Cardiac muscle cell (in vitro differentiated cells and primary cell): ENCODE data around the gene AXIN2. TPM values are rescaled to one million over a fixed set of nuclear protein-coding genes. Genes with fewer than 3 reads are reported as not detected.

ENCODE experiments used
- DNase-seq, 2 donors: peaks; one replicate each; pipeline versions ENCODE4 v3.0.0 to v3.0.0-alpha.2; 2010 to 2017; ENCODE audit warnings: low read depth in 1 of 2, low spot score in 1 of 2
- H3K27ac ChIP-seq: fragments of 200-600 bp; sonication (generic); 2 replicates; pipeline ENCODE4 v1.5.1; 2016
- H3K27me3 ChIP-seq: fragments of 200-600 bp; sonication (generic); 2 replicates; pipeline ENCODE4 v1.6.0; 2016; ENCODE audit warnings: control low read depth
- H3K36me3 ChIP-seq: fragments of 200-600 bp; sonication (generic); 2 replicates; pipeline ENCODE4 v1.5.1; 2016; ENCODE audit warnings: control low read depth
- H3K4me1 ChIP-seq: fragments of 200-600 bp; sonication (generic); 2 replicates; pipeline ENCODE4 v1.8.1; 2017; ENCODE audit warnings: low read depth, mild to moderate bottlenecking, mixed run types
- H3K4me3 ChIP-seq: fragments of 200-600 bp; sonication (generic); 2 replicates; pipeline ENCODE4 v1.5.1; 2016; ENCODE audit warnings: mild to moderate bottlenecking
- H3K9me3 ChIP-seq: fragments of 200-600 bp; sonication (generic); 2 replicates; pipeline ENCODE4 v1.5.1; 2017; ENCODE audit warnings: low read depth, mild to moderate bottlenecking, control low read depth
- CTCF ChIP-seq: IDR thresholded peaks from 2 replicates; pipeline ENCODE4 v1.5.1; 2012; ENCODE audit warnings: low read depth, mild to moderate bottlenecking, low read length
- polyA plus RNA-seq: library from polyadenylated mRNA; unstranded; fragments of >200 nt; fragmentation: Nextera tagmentation; extraction: Ambion mirVana; gene quantifications from 2 replicates; pipeline ENCODE4 v1.2.1, GENCODE V29; 2016
- total RNA-seq: library from RNA; depleted of rRNA; stranded (reverse); fragments of >200 nt; gene quantifications from 2 replicates; pipeline ENCODE4 v1.2.3, GENCODE V29; 2016

AXIN2 gene
- total and polyA plus RNA-seq, 2 experiments from 2014 or later = 22.3 to 35.4 TPM

GRCh38 chr17:65536573-65537342 lies 24.7 kb downstream of the AXIN2 start:
- Histone ChIP-seq H3K9me3 (no peaks in the 10 kb centered on the region), H3K4me3 (no peak overlapping the region), H3K27me3 (no peaks in the 10 kb centered on the region), H3K27ac (no peak overlapping the region), H3K36me3 (peaks cover 63% of the 10 kb centered on the region), H3K4me1 (peaks cover 8% of the 10 kb centered on the region)
- TF ChIP-seq CTCF = no peak
- DNase-seq = no peak

DNA sequence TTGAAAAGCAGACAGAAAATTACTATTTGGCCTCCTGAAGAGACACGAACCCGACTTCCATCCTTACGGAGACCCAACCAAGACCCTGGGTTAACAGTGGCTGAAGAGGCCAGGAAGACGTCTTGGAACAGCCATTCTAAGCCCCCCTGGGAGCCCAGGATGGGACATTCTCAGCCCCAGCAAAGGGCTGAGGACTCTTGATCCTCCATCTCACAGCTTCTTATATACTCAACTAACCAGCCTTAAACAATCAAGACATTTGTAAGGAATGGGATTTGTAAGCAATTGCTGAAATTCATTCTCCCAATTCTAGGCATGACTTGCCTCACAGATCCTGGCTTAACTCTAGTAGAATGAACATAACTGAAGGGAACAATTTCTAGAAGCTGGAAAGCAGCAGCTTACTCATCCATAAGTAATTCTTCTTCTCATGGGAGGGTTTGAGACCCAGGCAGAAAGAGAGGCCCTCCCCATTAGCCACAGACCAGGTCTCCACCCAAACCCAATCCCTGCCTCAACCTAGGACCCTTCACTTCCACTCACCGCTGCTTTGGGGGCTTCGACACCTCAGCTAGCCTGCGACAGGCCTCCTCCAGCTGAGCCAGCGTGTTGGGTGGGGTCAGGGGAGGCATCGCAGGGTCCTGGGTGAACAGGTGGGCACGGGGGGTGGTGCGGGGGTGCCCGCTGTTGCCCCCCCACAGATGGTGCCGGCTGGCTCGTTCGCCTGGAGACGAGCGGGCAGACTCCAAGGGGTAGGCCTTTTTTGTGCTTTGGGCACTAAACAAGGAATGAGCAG lies 25.5 kb downstream of the AXIN2 start:
- no peak for DNase-seq
- H3K4me1 ChIP-seq = peaks cover 16% of the 10 kb centered on the region
- no peaks in the 10 kb centered on the region for H3K27me3 ChIP-seq
- TF ChIP-seq CTCF = no peak
- H3K9me3 ChIP-seq = no peaks in the 10 kb centered on the region
- peaks cover 59% of the 10 kb centered on the region for H3K36me3 ChIP-seq
- no peak overlapping the region for H3K27ac ChIP-seq
- H3K4me3 ChIP-seq = no peak overlapping the region

DNA sequence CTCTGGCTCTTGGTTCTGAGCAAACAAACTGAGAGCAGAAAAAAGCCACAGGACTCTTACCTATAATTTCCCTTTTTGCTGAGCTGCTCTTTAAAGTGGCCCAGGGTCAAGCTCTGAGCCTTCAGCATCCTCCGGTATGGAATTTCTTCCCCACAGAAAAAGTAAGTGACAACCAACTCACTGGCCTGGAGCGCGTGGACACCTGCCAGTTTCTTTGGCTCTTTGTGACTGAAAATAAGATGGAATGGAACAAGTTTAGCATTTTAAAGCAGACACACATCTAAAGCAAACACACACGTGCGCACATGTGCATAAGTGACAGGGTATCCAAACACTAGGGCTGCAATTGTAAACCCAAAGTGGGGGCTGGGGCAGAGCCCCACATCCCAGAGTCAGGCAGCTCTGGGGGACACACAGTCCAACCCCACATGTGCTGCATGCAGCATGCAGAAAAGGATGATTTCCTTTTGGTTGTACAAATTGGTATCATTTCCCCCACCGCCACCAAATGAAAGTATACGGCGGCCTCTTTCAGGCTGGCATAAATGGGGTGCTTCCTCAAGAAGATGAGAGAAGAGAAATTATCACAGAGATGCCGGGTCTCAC lies 27.5 kb downstream of the AXIN2 start:
- Histone ChIP-seq H3K4me1 (peaks cover 27% of the 10 kb centered on the region), H3K4me3 (no peak overlapping the region), H3K36me3 (peaks cover 60% of the 10 kb centered on the region), H3K27me3 (no peaks in the 10 kb centered on the region), H3K9me3 (no peaks in the 10 kb centered on the region), H3K27ac (no peak overlapping the region)
- TF ChIP-seq CTCF = no peak
- no peak for DNase-seq

DNA sequence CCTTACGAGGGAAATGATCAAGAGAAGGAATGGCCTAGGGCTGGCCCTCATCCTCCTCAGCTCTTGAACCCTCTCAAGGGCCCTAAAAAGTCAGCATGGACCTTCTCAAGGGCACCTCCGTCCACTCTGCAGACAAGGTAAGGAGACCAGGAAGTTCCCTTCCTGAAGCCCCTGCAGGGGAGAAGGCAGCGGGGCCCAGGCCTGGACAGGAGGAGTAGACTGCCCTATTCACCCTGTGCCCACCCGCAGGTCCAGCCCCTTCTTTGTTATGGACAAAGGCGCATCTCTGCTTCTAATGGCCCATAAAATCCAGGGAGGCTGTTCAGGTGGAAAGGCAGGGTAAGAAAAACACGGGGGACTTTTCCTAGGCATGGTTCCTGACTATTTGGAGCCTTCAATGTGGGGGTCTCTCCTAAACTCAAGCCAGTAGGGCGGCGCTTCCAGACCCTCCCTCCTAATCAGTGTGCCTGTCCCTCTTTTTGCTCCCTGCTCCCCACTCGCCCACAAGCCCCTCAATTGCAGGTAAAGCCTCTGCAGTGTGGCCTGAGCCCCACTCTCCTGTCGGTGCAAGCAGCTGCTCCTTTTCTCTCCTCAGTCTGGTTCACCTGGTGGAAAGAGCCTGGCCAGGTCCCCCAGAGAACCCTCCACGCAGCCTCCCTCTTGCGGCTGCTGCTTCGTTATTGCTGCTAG lies 28.2 kb downstream of the AXIN2 start:
- Histone ChIP-seq H3K27ac (peak overlapping the region; percentile 88), H3K9me3 (no peaks in the 10 kb centered on the region), H3K4me3 (no peak overlapping the region), H3K4me1 (peaks cover 27% of the 10 kb centered on the region), H3K27me3 (no peaks in the 10 kb centered on the region), H3K36me3 (peaks cover 60% of the 10 kb centered on the region)
- TF ChIP-seq CTCF = no peak
- DNase-seq = no peak
